BE2C (cell line): ENCODE data around the gene UBE2E2.

ENCODE experiments used
- DNase-seq: peaks from one replicate; pipeline ENCODE4 v3.0.0-alpha.2; 2020
- H3K27me3 ChIP-seq: fragments of 250-450 bp; sonication (Bioruptor Pico); 2 replicates; pipeline ENCODE4 v1.5.1; 2020; ENCODE audit warnings: mild to moderate bottlenecking
- H3K36me3 ChIP-seq: fragments of 250-450 bp; sonication (Bioruptor Pico); 2 replicates; pipeline ENCODE4 v1.5.1; 2020; ENCODE audit warnings: mild to moderate bottlenecking
- H3K4me1 ChIP-seq: fragments of 250-450 bp; sonication (Bioruptor Pico); 2 replicates; pipeline ENCODE4 v1.5.1; 2020
- H3K4me3 ChIP-seq: 2 replicates; pipeline ENCODE4 v1.5.1; 2011; ENCODE audit warnings: low read depth, low read length
- H3K9me3 ChIP-seq: fragments of 250-450 bp; sonication (Bioruptor Pico); 2 replicates; pipeline ENCODE4 v1.5.1; 2020
- CTCF ChIP-seq: IDR thresholded peaks from 2 replicates; pipeline ENCODE4 v1.5.1; 2012; ENCODE audit warnings: mild to moderate bottlenecking, low read depth, low read length

The UBE2E2 gene

GRCh38 chr3:23508464-23508863 lies 305.3 kb downstream of the UBE2E2 start:
- TF ChIP-seq CTCF: no peak
- Histone ChIP-seq H3K36me3 (no peaks in the 10 kb centered on the region), H3K27me3 (no peaks in the 10 kb centered on the region), H3K9me3 (no peaks in the 10 kb centered on the region), H3K4me1 (no peaks in the 10 kb centered on the region), H3K4me3 (no peak overlapping the region)
- no peak for DNase-seq

GRCh38 chr3:23518441-23518840 lies 315.3 kb downstream of the UBE2E2 start:
- H3K4me3 ChIP-seq: no peak overlapping the region
- DNase-seq: no peak
- no peak for TF ChIP-seq CTCF
- H3K36me3 ChIP-seq: no peaks in the 10 kb centered on the region
- H3K4me1 ChIP-seq: no peaks in the 10 kb centered on the region
- no peaks in the 10 kb centered on the region for H3K27me3 ChIP-seq
- no peaks in the 10 kb centered on the region for H3K9me3 ChIP-seq

DNA sequence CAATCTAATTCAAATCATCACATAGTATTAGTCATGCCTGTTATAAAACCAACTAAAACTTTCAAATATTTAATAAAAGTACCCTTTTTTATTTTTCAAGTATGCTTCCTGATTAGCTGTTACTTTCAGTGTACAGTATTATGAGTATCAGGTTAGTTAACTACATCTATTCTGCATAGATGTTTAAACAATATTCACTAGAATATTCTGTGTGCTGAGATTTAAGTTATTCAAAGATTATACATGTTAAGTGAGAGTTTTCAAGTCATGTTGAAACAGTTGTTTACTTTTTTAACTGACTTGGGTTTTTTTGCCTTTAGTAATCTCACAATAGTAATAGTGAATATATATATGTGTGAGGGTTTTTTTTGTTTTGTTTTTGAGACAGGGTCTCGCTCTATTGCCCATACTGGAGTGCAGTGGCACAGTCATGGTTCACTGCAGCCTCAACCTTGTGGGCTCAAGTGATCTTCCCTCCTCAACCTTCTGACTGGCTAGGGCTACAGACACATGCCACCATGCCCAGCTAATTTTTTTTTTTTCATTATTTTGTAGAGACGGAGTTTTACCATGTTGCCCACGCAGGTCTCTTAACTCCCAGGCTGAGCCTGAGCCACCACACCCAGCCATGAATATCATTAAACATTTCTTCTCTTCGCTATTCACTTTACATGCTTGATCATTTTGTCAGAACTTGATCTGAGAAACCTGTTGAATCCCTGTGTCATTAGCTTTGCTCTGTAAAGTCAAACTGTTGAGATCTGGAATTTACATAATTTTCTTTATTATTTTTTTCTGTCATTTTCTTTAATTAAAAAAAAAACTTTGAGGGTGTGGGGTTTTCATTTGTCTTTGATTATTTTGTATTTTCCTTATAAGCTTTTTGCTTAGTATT lies 316.4 kb downstream of the UBE2E2 start:
- H3K36me3 ChIP-seq: no peaks in the 10 kb centered on the region
- no peaks in the 10 kb centered on the region for H3K9me3 ChIP-seq
- no peak overlapping the region for H3K4me3 ChIP-seq
- no peak for DNase-seq
- TF ChIP-seq CTCF: no peak
- no peaks in the 10 kb centered on the region for H3K27me3 ChIP-seq
- no peaks in the 10 kb centered on the region for H3K4me1 ChIP-seq

DNA sequence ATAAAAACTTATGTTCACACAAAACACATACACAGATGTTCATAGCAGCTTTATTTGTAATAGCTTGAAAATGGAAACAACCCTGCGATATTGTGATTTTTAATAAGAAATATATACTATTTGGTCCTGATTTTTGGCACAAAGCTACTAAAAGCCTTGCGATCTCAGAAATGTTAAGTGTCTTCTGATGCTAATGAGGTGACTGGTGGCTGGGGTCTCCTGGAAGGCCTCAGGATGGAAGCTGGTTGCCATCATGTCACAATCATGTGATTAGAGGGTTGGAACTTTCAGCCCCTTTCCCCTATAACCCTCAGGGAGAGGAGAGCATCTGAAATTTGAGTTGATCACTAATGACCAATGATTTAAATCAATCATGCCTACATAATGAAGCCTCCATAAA lies 324.2 kb downstream of the UBE2E2 start:
- Histone ChIP-seq H3K27me3 (no peaks in the 10 kb centered on the region), H3K36me3 (no peaks in the 10 kb centered on the region), H3K4me1 (no peaks in the 10 kb centered on the region), H3K4me3 (no peak overlapping the region), H3K9me3 (no peaks in the 10 kb centered on the region)
- no peak for TF ChIP-seq CTCF
- DNase-seq: no peak

- DNase-seq: no peak
- H3K27me3 ChIP-seq: no peaks in the 10 kb centered on the region
- no peaks in the 10 kb centered on the region for H3K36me3 ChIP-seq
- no peaks in the 10 kb centered on the region for H3K4me1 ChIP-seq
- no peak overlapping the region for H3K4me3 ChIP-seq
- no peak for TF ChIP-seq CTCF
- no peaks in the 10 kb centered on the region for H3K9me3 ChIP-seq
Measured at GRCh38 chr3:23533596-23533995, 330.5 kb downstream of the UBE2E2 start.

- H3K9me3 ChIP-seq: no peaks in the 10 kb centered on the region
- H3K27me3 ChIP-seq: no peaks in the 10 kb centered on the region
- TF ChIP-seq CTCF: no peak
- no peak for DNase-seq
- no peak overlapping the region for H3K4me3 ChIP-seq
- H3K36me3 ChIP-seq: no peaks in the 10 kb centered on the region
- H3K4me1 ChIP-seq: no peaks in the 10 kb centered on the region
Measured at GRCh38 chr3:23533996-23534395, 330.9 kb downstream of the UBE2E2 start.
